Hepatocyte (in vitro differentiated cells): ENCODE measurements around the gene PI4KA.

Source experiments
- CTCF ChIP-seq: fragments of 200-600 bp; sonication (generic); IDR thresholded peaks from 2 replicates; pipeline ENCODE4 v1.5.1; 2016; ENCODE audit warnings: antibody characterized with exemption, mild to moderate bottlenecking; ENCODE audit not compliant: poor library complexity
- EZH2 ChIP-seq: fragments of 200-600 bp; sonication (generic); IDR thresholded peaks from 2 replicates; pipeline ENCODE4 v1.6.1; 2016; ENCODE audit warnings: antibody characterized with exemption, mild to moderate bottlenecking, borderline replicate concordance
- EZH2phosphoT487 ChIP-seq: fragments of 200-600 bp; sonication (generic); IDR thresholded peaks from one replicate; pipeline ENCODE4 v1.6.1; 2018; ENCODE audit warnings: antibody characterized with exemption, mild to moderate bottlenecking, low read depth, moderate library complexity; ENCODE audit not compliant: unreplicated experiment, severe bottlenecking

- TF ChIP-seq CTCF (no peak), EZH2 (no peak), EZH2phosphoT487 (no peak)
Measured at GRCh38 chr22:20788627-20789344, 69.8 kb downstream of the PI4KA start.
